ENCODE data around the gene LYRM4. TPM values are rescaled to one million over a fixed set of nuclear protein-coding genes. Genes with fewer than 3 reads are reported as not detected.
A peak's percentile ranks its signal among the peaks of the same experiment; 100 is the strongest.

Gene LYRM4
- total and polyA plus RNA-seq, 4 donors, result 18.3 to 43.8 (median 39.3) TPM

- Histone ChIP-seq H3K4me3 (ENCODE audit: low read depth, low read length) (no peak overlapping the region), H3K4me1 (ENCODE audit: control insufficient read depth, insufficient read depth, low read length) (peaks cover 12% of the 10 kb centered on the region), H3K27ac (ENCODE audit: low read depth, low read length) (peak overlapping the region; percentile 17), H3K36me3 (ENCODE audit: control insufficient read depth, insufficient read depth, low read length) (no peaks in the 10 kb centered on the region), H3K9me3 (ENCODE audit: control insufficient read depth, insufficient read depth, low read length) (no peaks in the 10 kb centered on the region), H3K27me3 (ENCODE audit: control insufficient read depth, insufficient read depth, low read length) (no peaks in the 10 kb centered on the region)
- DNase-seq (ENCODE audit: low read depth in 4 of 6, low spot score in 6 of 6), result peak in 1 of 6 donors; percentile 59
- no CpG with 5 or more reads among the region's 10 CpGs for WGBS (ENCODE audit: insufficient coverage)
These were observed 85.8 kb downstream of the LYRM4 start for GRCh38 chr6:5174756-5175549.

- Histone ChIP-seq H3K4me1 (ENCODE audit: control insufficient read depth, insufficient read depth, low read length) (peaks cover 12% of the 10 kb centered on the region), H3K27me3 (ENCODE audit: control insufficient read depth, insufficient read depth, low read length) (no peaks in the 10 kb centered on the region), H3K27ac (ENCODE audit: low read depth, low read length) (peak overlapping the region; percentile 20), H3K36me3 (ENCODE audit: control insufficient read depth, insufficient read depth, low read length) (no peaks in the 10 kb centered on the region), H3K4me3 (ENCODE audit: low read depth, low read length) (no peak overlapping the region), H3K9me3 (ENCODE audit: control insufficient read depth, insufficient read depth, low read length) (no peaks in the 10 kb centered on the region)
- DNase-seq (ENCODE audit: low read depth in 4 of 6, low spot score in 6 of 6), result peak in 2 of 6 donors; percentile 46 to 75
- WGBS (ENCODE audit: insufficient coverage), result 13% methylated on average over 3 of the region's 6 CpGs
These were observed 86.5 kb downstream of the LYRM4 start for GRCh38 chr6:5174244-5174643.

- peak in 1 of 6 donors; percentile 54 for DNase-seq (ENCODE audit: low read depth in 4 of 6, low spot score in 6 of 6)
- peaks cover 12% of the 10 kb centered on the region for H3K4me1 ChIP-seq (ENCODE audit: control insufficient read depth, insufficient read depth, low read length)
- no peaks in the 10 kb centered on the region for H3K36me3 ChIP-seq (ENCODE audit: control insufficient read depth, insufficient read depth, low read length)
- WGBS (ENCODE audit: insufficient coverage), result 65% methylated on average over 2 of the region's 3 CpGs
- H3K4me3 ChIP-seq (ENCODE audit: low read depth, low read length), result no peak overlapping the region
- H3K27me3 ChIP-seq (ENCODE audit: control insufficient read depth, insufficient read depth, low read length), result no peaks in the 10 kb centered on the region
- peak overlapping the region; percentile 20 for H3K27ac ChIP-seq (ENCODE audit: low read depth, low read length)
- no peaks in the 10 kb centered on the region for H3K9me3 ChIP-seq (ENCODE audit: control insufficient read depth, insufficient read depth, low read length)
These were observed 86.9 kb downstream of the LYRM4 start for GRCh38 chr6:5173810-5174209.

- Histone ChIP-seq H3K4me1 (ENCODE audit: control insufficient read depth, insufficient read depth, low read length) (peaks cover 12% of the 10 kb centered on the region), H3K36me3 (ENCODE audit: control insufficient read depth, insufficient read depth, low read length) (no peaks in the 10 kb centered on the region), H3K9me3 (ENCODE audit: control insufficient read depth, insufficient read depth, low read length) (no peaks in the 10 kb centered on the region), H3K27ac (ENCODE audit: low read depth, low read length) (no peak overlapping the region), H3K27me3 (ENCODE audit: control insufficient read depth, insufficient read depth, low read length) (no peaks in the 10 kb centered on the region), H3K4me3 (ENCODE audit: low read depth, low read length) (no peak overlapping the region)
- WGBS (ENCODE audit: insufficient coverage), result 100% methylated on average over 1 of the region's 4 CpGs
- peak in 1 of 6 donors; percentile 81 for DNase-seq (ENCODE audit: low read depth in 4 of 6, low spot score in 6 of 6)
These were observed 87.8 kb downstream of the LYRM4 start for GRCh38 chr6:5172897-5173474.

- H3K27me3 ChIP-seq (ENCODE audit: control insufficient read depth, insufficient read depth, low read length), result no peaks in the 10 kb centered on the region
- H3K9me3 ChIP-seq (ENCODE audit: control insufficient read depth, insufficient read depth, low read length), result no peaks in the 10 kb centered on the region
- no peak overlapping the region for H3K4me3 ChIP-seq (ENCODE audit: low read depth, low read length)
- H3K27ac ChIP-seq (ENCODE audit: low read depth, low read length), result no peak overlapping the region
- H3K4me1 ChIP-seq (ENCODE audit: control insufficient read depth, insufficient read depth, low read length), result peaks cover 12% of the 10 kb centered on the region
- DNase-seq (ENCODE audit: low read depth in 4 of 6, low spot score in 6 of 6), result peak in 1 of 6 donors; percentile 62
- no peaks in the 10 kb centered on the region for H3K36me3 ChIP-seq (ENCODE audit: control insufficient read depth, insufficient read depth, low read length)
- 52% methylated on average over 14 of the region's 14 CpGs for WGBS (ENCODE audit: insufficient coverage)
These were observed 88.6 kb downstream of the LYRM4 start for GRCh38 chr6:5172041-5172653.

GRCh38 chr6:5167501-5167900 lies 93.2 kb downstream of the LYRM4 start:
- Histone ChIP-seq H3K4me1 (ENCODE audit: control insufficient read depth, insufficient read depth, low read length) (peaks cover 6% of the 10 kb centered on the region), H3K9me3 (ENCODE audit: control insufficient read depth, insufficient read depth, low read length) (no peaks in the 10 kb centered on the region), H3K27ac (ENCODE audit: low read depth, low read length) (no peak overlapping the region), H3K27me3 (ENCODE audit: control insufficient read depth, insufficient read depth, low read length) (no peaks in the 10 kb centered on the region), H3K36me3 (ENCODE audit: control insufficient read depth, insufficient read depth, low read length) (no peaks in the 10 kb centered on the region), H3K4me3 (ENCODE audit: low read depth, low read length) (no peak overlapping the region)
- no peak for DNase-seq (ENCODE audit: low read depth in 4 of 6, low spot score in 6 of 6)
- WGBS (ENCODE audit: insufficient coverage), result 70% methylated on average over 3 of the region's 4 CpGs

- DNase-seq (ENCODE audit: low read depth in 4 of 6, low spot score in 6 of 6), result no peak
These were observed 96.7 kb downstream of the LYRM4 start for GRCh38 chr6:5164092-5164491.

GRCh38 chr6:5163247-5163646 lies 97.5 kb downstream of the LYRM4 start:
- H3K9me3 ChIP-seq (ENCODE audit: control insufficient read depth, insufficient read depth, low read length), result no peaks in the 10 kb centered on the region
- H3K4me1 ChIP-seq (ENCODE audit: control insufficient read depth, insufficient read depth, low read length), result peaks cover 3% of the 10 kb centered on the region
- 83% methylated on average over 1 of the region's 6 CpGs for WGBS (ENCODE audit: insufficient coverage)
- H3K27me3 ChIP-seq (ENCODE audit: control insufficient read depth, insufficient read depth, low read length), result no peaks in the 10 kb centered on the region
- H3K36me3 ChIP-seq (ENCODE audit: control insufficient read depth, insufficient read depth, low read length), result no peaks in the 10 kb centered on the region
- H3K4me3 ChIP-seq (ENCODE audit: low read depth, low read length), result no peak overlapping the region
- H3K27ac ChIP-seq (ENCODE audit: low read depth, low read length), result no peak overlapping the region
- peak in 1 of 6 donors; percentile 89 for DNase-seq (ENCODE audit: low read depth in 4 of 6, low spot score in 6 of 6)

More at GRCh38 chr6:5164092-5164491, 96.7 kb downstream of the LYRM4 start:
- no peaks in the 10 kb centered on the region for H3K9me3 ChIP-seq (ENCODE audit: control insufficient read depth, insufficient read depth, low read length)
- no peaks in the 10 kb centered on the region for H3K36me3 ChIP-seq (ENCODE audit: control insufficient read depth, insufficient read depth, low read length)
- H3K27me3 ChIP-seq (ENCODE audit: control insufficient read depth, insufficient read depth, low read length), result no peaks in the 10 kb centered on the region
- no peaks in the 10 kb centered on the region for H3K4me1 ChIP-seq (ENCODE audit: control insufficient read depth, insufficient read depth, low read length)
- no peak overlapping the region for H3K27ac ChIP-seq (ENCODE audit: low read depth, low read length)
- H3K4me3 ChIP-seq (ENCODE audit: low read depth, low read length), result no peak overlapping the region

- Histone ChIP-seq H3K4me1 (ENCODE audit: control insufficient read depth, insufficient read depth, low read length) (peaks cover 6% of the 10 kb centered on the region), H3K36me3 (ENCODE audit: control insufficient read depth, insufficient read depth, low read length) (no peaks in the 10 kb centered on the region), H3K27ac (ENCODE audit: low read depth, low read length) (no peak overlapping the region), H3K9me3 (ENCODE audit: control insufficient read depth, insufficient read depth, low read length) (no peaks in the 10 kb centered on the region), H3K4me3 (ENCODE audit: low read depth, low read length) (no peak overlapping the region), H3K27me3 (ENCODE audit: control insufficient read depth, insufficient read depth, low read length) (no peaks in the 10 kb centered on the region)
- 100% methylated on average over 3 of the region's 5 CpGs for WGBS (ENCODE audit: insufficient coverage)
- peak in 1 of 6 donors; percentile 85 for DNase-seq (ENCODE audit: low read depth in 4 of 6, low spot score in 6 of 6)
These were observed 98.4 kb downstream of the LYRM4 start for GRCh38 chr6:5162355-5162754.
